DND-41 (cell line): Measurements from ENCODE around the gene ASF1A.

Source experiments
- EZH2 ChIP-seq: IDR thresholded peaks from 3 replicates; pipeline ENCODE4 v1.6.1; 2012; ENCODE audit warnings: borderline replicate concordance, low read depth, mild to moderate bottlenecking, moderate library complexity, low read length, inconsistent platforms; ENCODE audit not compliant: severe bottlenecking
- TF ChIP-seq, protein P1 (sequence below): IDR thresholded peaks from 2 replicates; pipeline ENCODE4 v1.5.1; 2012; ENCODE audit warnings: borderline replicate concordance, low read length, moderate library complexity, mild to moderate bottlenecking; ENCODE audit not compliant: poor library complexity, severe bottlenecking; ENCODE audit errors: extremely low read depth

DNA sequence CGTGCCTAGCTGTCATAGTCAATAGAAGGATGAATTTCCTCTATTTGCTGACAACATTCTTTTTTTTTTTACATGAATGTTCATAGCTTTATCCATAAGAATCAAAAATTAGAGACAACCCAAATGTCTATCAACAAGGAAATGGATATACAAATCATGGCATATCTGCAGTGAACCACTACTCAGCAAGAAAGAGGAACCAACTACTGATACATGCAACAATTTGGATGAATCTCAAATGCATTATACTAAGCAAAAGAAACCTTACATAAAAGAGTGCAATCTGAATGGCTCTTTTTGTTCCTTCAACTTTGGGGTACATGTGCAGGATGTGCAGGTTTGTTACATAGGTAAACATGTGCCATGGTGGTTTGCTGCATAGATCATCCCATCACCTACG is 58.7 kb downstream of the ASF1A start:
- TF ChIP-seq, protein P1, sequence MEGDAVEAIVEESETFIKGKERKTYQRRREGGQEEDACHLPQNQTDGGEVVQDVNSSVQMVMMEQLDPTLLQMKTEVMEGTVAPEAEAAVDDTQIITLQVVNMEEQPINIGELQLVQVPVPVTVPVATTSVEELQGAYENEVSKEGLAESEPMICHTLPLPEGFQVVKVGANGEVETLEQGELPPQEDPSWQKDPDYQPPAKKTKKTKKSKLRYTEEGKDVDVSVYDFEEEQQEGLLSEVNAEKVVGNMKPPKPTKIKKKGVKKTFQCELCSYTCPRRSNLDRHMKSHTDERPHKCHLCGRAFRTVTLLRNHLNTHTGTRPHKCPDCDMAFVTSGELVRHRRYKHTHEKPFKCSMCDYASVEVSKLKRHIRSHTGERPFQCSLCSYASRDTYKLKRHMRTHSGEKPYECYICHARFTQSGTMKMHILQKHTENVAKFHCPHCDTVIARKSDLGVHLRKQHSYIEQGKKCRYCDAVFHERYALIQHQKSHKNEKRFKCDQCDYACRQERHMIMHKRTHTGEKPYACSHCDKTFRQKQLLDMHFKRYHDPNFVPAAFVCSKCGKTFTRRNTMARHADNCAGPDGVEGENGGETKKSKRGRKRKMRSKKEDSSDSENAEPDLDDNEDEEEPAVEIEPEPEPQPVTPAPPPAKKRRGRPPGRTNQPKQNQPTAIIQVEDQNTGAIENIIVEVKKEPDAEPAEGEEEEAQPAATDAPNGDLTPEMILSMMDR: no peak
- no peak for TF ChIP-seq EZH2
